ENCODE results near the gene ATP2A3. TPM values are rescaled to one million over a fixed set of nuclear protein-coding genes. Genes with fewer than 3 reads are reported as not detected.
A peak's percentile ranks its signal among the peaks of the same experiment; 100 is the strongest.

ATP2A3 gene
- total RNA-seq, 1 donor from 2014 or later = 1.7 TPM

DNA sequence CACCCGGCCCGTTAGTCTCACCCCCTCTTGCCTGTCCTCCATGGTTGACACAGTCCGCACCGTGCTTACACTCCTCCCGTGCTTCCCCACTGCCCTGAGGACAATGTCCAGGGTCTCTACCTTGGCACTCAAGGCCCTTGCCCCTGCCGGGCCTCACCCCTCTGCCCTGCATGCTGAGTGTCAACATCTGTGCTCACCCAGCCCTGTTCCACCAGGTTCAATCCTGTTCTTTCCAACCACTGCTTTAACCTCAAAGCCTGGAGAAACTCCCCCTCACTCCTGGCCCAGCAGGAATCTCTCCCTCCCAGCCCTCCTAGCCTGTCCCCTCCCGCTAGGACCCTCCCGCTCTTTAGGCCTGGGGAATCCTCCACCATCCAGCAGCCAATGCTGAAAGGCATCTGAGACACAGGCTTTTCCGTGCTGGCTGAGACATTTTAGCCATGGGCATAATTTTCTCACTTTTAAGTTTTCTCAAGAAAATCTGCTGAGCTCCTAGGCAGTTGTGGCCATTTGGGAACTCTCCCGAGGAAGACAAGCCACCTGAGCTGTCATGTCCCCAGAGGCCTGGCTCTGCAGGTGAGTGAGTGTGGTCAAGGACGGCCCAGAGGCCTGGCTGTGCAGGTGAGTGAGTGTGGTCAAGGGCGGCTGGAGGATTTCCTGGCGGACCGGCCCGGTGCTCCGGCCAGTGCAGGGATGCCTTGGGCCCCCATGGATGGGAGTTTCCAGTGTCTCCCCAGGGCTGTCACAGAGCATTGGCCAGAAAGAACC, 37.2 kb downstream of the ATP2A3 start:
- H3K27ac Mint-ChIP-seq (ENCODE audit: unreplicated experiment) = peak overlapping the region; percentile 80
- no peak overlapping the region for H3K4me3 Mint-ChIP-seq (ENCODE audit: unreplicated experiment)
- peaks cover 16% of the 10 kb centered on the region for H3K4me1 Mint-ChIP-seq (ENCODE audit: low read depth)
- peaks cover 8% of the 10 kb centered on the region for H3K27me3 Mint-ChIP-seq (ENCODE audit: low read depth)
- TF ChIP-seq, protein P1, sequence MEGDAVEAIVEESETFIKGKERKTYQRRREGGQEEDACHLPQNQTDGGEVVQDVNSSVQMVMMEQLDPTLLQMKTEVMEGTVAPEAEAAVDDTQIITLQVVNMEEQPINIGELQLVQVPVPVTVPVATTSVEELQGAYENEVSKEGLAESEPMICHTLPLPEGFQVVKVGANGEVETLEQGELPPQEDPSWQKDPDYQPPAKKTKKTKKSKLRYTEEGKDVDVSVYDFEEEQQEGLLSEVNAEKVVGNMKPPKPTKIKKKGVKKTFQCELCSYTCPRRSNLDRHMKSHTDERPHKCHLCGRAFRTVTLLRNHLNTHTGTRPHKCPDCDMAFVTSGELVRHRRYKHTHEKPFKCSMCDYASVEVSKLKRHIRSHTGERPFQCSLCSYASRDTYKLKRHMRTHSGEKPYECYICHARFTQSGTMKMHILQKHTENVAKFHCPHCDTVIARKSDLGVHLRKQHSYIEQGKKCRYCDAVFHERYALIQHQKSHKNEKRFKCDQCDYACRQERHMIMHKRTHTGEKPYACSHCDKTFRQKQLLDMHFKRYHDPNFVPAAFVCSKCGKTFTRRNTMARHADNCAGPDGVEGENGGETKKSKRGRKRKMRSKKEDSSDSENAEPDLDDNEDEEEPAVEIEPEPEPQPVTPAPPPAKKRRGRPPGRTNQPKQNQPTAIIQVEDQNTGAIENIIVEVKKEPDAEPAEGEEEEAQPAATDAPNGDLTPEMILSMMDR (IDR thresholded peaks at IDR 0.05) = no peak
- no peak for DNase-seq (ENCODE audit: low spot score)
- H3K9me3 Mint-ChIP-seq (ENCODE audit: low read depth) = no peaks in the 10 kb centered on the region
- no peaks in the 10 kb centered on the region for H3K36me3 Mint-ChIP-seq (ENCODE audit: low read depth)

DNA sequence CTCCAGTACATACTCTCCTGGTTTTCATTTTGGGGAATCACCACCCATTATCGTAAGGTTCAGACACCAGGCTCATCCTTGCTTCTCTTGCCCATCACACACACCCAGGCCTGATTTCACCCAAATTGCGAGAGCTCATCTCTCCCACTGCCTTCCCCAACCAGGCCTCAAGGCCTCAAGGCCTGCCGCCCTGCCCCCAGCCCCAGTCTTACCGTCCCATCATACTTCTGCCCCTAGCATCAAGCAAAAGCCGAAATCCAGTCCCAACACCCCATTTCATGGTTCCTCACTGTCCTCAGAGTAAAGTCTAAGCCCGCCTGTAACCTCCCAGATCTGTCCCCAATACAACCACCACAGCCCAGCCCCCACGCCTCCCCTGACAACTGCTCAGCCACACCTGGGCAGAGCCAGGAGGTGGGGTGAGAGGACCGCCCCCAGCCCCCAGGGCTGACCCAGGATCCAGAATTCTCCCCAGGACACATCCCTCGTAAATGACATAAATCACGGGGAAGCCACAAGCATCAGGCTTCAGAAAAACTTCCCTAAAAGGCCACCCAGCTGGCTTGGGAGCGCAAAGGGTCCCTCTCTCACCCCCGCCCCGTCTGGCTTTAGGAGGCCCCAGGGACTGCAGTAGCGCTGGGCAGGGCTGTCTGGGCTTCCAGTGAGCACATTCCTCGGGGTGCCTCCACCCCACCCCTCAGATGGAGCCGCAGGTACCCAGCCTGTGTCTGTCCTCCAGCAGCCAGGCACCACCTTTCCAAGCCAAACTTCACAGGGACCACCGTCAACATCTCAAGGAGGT, 38.4 kb downstream of the ATP2A3 start:
- H3K27me3 Mint-ChIP-seq (ENCODE audit: low read depth) = peaks cover 8% of the 10 kb centered on the region
- H3K4me1 Mint-ChIP-seq (ENCODE audit: low read depth) = peaks cover 19% of the 10 kb centered on the region
- no peak overlapping the region for H3K27ac Mint-ChIP-seq (ENCODE audit: unreplicated experiment)
- no peaks in the 10 kb centered on the region for H3K36me3 Mint-ChIP-seq (ENCODE audit: low read depth)
- TF ChIP-seq, protein P1 (IDR thresholded peaks at IDR 0.05) = no peak
- no peak overlapping the region for H3K4me3 Mint-ChIP-seq (ENCODE audit: unreplicated experiment)
- H3K9me3 Mint-ChIP-seq (ENCODE audit: low read depth) = no peaks in the 10 kb centered on the region
- DNase-seq (ENCODE audit: low spot score) = no peak

DNA sequence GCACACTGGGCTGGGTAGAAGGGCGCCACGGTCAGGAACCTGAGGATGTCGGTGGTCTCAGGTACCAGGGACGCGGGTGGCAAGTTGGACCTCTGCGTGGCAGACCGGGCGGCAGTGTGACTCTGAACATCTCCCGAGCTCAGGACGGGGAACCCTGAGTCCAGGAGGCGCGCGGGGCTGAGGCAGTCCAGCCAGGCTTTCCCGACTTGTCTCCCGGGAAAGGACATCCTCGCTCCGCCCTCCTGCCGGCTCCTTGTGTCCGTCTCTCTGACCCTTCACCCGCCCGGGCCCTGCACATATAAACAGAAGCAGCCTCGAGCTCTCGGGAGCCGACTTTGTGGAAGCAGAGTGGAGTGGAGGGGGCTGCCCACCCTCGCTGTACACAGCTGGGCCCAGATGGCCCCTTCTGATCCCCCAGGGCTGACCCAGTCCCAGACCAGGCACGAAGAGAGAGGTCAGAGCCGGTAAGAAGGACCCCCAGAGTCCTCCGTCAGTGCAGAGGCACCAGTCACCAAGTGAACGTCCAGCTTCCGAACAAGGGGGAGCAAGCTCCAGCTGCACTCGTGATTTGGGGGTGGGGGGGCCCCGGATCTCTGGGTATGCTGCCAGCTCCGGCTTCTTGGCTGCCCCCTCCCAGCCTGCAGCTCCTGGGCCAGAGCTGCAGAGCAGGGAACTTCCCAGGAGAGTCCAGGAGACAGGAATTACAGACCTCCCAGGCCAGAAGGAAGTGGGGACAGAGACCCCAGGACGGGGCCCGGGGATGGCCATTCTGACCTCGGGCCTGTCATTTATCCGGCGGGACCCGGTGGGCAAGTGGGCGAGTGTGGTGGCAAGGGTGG, 39.5 kb downstream of the ATP2A3 start:
- H3K36me3 Mint-ChIP-seq (ENCODE audit: low read depth) = no peaks in the 10 kb centered on the region
- DNase-seq (ENCODE audit: low spot score) = no peak
- H3K27ac Mint-ChIP-seq (ENCODE audit: unreplicated experiment) = no peak overlapping the region
- H3K27me3 Mint-ChIP-seq (ENCODE audit: low read depth) = peaks cover 8% of the 10 kb centered on the region
- no peaks in the 10 kb centered on the region for H3K9me3 Mint-ChIP-seq (ENCODE audit: low read depth)
- H3K4me1 Mint-ChIP-seq (ENCODE audit: low read depth) = peaks cover 19% of the 10 kb centered on the region
- no peak overlapping the region for H3K4me3 Mint-ChIP-seq (ENCODE audit: unreplicated experiment)
- TF ChIP-seq, protein P1 (IDR thresholded peaks at IDR 0.05) = no peak

DNA sequence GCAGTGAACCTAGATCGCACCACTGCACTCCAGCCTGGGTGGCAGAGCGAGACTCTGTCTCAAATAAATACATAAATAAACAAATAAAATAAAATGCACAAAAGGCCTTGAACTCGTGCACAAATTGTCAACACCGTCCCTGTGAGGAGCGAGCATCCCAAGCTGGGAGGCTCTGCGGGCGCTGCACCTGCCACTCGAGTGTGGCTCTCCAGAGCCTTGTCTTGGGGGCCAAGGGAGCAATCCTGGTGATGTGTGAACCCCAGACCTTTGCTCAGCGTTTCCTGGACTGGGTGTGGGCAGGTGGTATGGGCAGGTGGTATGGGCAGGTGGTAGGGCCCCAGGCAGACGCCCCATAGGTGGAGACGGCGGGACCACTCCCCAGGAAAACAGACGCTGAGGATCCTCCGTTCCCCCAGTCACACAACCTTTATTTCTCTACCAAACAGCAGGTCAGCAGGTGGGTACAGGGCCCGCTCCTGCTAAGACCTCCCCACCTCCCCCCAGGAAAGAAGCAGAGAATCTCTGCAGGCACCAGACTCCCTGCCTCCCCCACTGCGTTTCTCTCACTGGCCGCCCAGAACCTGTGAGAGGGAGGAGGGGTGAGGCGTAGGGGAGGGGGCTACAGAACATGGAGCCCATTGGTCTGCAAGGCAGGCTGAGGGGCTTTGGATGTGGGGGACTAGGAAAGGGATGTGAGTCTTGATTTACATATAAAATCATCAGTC, 40.6 kb downstream of the ATP2A3 start:
- peaks cover 8% of the 10 kb centered on the region for H3K27me3 Mint-ChIP-seq (ENCODE audit: low read depth)
- no peak overlapping the region for H3K27ac Mint-ChIP-seq (ENCODE audit: unreplicated experiment)
- TF ChIP-seq, protein P1 (IDR thresholded peaks at IDR 0.05) = no peak
- H3K4me3 Mint-ChIP-seq (ENCODE audit: unreplicated experiment) = no peak overlapping the region
- no peaks in the 10 kb centered on the region for H3K9me3 Mint-ChIP-seq (ENCODE audit: low read depth)
- no peaks in the 10 kb centered on the region for H3K36me3 Mint-ChIP-seq (ENCODE audit: low read depth)
- peaks cover 19% of the 10 kb centered on the region for H3K4me1 Mint-ChIP-seq (ENCODE audit: low read depth)
- DNase-seq (ENCODE audit: low spot score) = no peak
